B cell (primary cell): ENCODE data around the gene SDC4. TPM values are rescaled to one million over a fixed set of nuclear protein-coding genes. Genes with fewer than 3 reads are reported as not detected.

Experiments
- ATAC-seq: fragments of 200-7000 bp; cut with Tn5 transposase; one replicate; pipeline ENCODE4 v1.10.0; 2021; ENCODE audit warnings: low read depth, mild to moderate bottlenecking, moderate number of reproducible peaks, moderate library complexity
- CTCF ChIA-PET: fragments of 350-600 bp; sonication (Branson Sonifier 250); formaldehyde crosslinking; loops from one replicate; lab custom pipeline; 2021; ENCODE audit warnings: antibody characterized with exemption, inconsistent platforms; lab: Charles Lee
- POLR2A ChIA-PET: fragments of 350-600 bp; sonication (Branson Sonifier 250); formaldehyde crosslinking; loops from one replicate; lab custom pipeline; 2021; ENCODE audit warnings: antibody characterized with exemption; lab: Charles Lee
- DNase-seq: peaks from one replicate; pipeline ENCODE4 v3.0.0; 2013
- H2AFZ ChIP-seq: 2 replicates; pipeline ENCODE4 v1.6.1; 2012; ENCODE audit warnings: mild to moderate bottlenecking, low read depth, low read length; ENCODE audit not compliant: insufficient read depth, poor library complexity, severe bottlenecking
- H3K27ac ChIP-seq, 2 donors: 1 replicate in 1 of 2; 2 replicates in 1 of 2; pipeline ENCODE4 v1.5.1; 2012 to 2013; ENCODE audit warnings: low read length in 2 of 2, mild to moderate bottlenecking in 2 of 2, moderate library complexity in 1 of 2
- H3K27me3 ChIP-seq, 4 experiments: fragments of 200-600 bp in 1 of 4; sonication (generic) in 1 of 4; replicated peaks in 1 of 4; 1 replicate in 2 of 4; 2 replicates in 2 of 4; pipeline versions ENCODE4 v1.6.1 to v1.7.0; 2013 to 2016; ENCODE audit warnings: low read length in 3 of 4, mild to moderate bottlenecking in 2 of 4, mixed read lengths in 1 of 4, moderate library complexity in 1 of 4; ENCODE audit not compliant: insufficient read depth in 4 of 4, control insufficient read depth in 3 of 4; ENCODE audit errors: control extremely low read depth in 1 of 4
- H3K36me3 ChIP-seq, 2 experiments: replicated peaks in 1 of 2; 1 replicate in 1 of 2; 2 replicates in 1 of 2; pipeline versions ENCODE4 v1.6.1 to v1.7.1; 2013; ENCODE audit warnings: low read length in 1 of 2; ENCODE audit not compliant: insufficient read depth in 2 of 2, control insufficient read depth in 1 of 2; ENCODE audit errors: control extremely low read depth in 1 of 2, extremely low read depth in 1 of 2
- H3K4me1 ChIP-seq, 2 donors: fragments of 200-600 bp in 1 of 2; sonication (generic) in 1 of 2; 1 replicate in 1 of 2; 2 replicates in 1 of 2; pipeline versions ENCODE4 v1.5.1 to v1.6.1; 2013 to 2017; ENCODE audit warnings: low read length in 2 of 2; ENCODE audit not compliant: control insufficient read depth in 2 of 2, insufficient read depth in 2 of 2
- H3K4me2 ChIP-seq: replicated peaks from 2 replicates; pipeline ENCODE3; 2012; ENCODE audit warnings: mild to moderate bottlenecking, low read depth, low read length; ENCODE audit not compliant: poor library complexity, severe bottlenecking
- H3K4me3 ChIP-seq, 5 experiments: fragments of 200-600 bp in 1 of 5; sonication (generic) in 1 of 5; 1 replicate in 3 of 5; 2 replicates in 2 of 5; pipeline versions ENCODE4 v1.5.1 to v1.7.0; 2011 to 2016; ENCODE audit warnings: low read length in 4 of 5, mild to moderate bottlenecking in 4 of 5, low read depth in 2 of 5, control low read depth in 1 of 5, moderate library complexity in 1 of 5; ENCODE audit not compliant: insufficient read depth in 1 of 5; ENCODE audit errors: control extremely low read depth in 1 of 5, extremely low read depth in 1 of 5
- H3K79me2 ChIP-seq: fragments of 200-600 bp; sonication (generic); one replicate; pipeline ENCODE4 v1.6.0; 2016; ENCODE audit warnings: low read length; ENCODE audit not compliant: control insufficient read depth, insufficient read depth
- H3K9ac ChIP-seq: fragments of 200-600 bp; sonication (generic); 2 replicates; pipeline ENCODE4 v1.6.1; 2017; ENCODE audit warnings: mild to moderate bottlenecking, low read length, moderate library complexity
- H3K9me3 ChIP-seq, 3 donors: one replicate each; pipeline versions ENCODE4 v1.6.1 to v1.7.1; 2013; ENCODE audit warnings: low read length in 2 of 3; ENCODE audit not compliant: control insufficient read depth in 2 of 3, insufficient read depth in 1 of 3; ENCODE audit errors: control extremely low read depth in 1 of 3
- H4K20me1 ChIP-seq: 2 replicates; pipeline ENCODE4 v1.6.0; 2012; ENCODE audit warnings: mild to moderate bottlenecking, low read length; ENCODE audit not compliant: insufficient read depth, control insufficient read depth, poor library complexity, severe bottlenecking
- H3K27ac Mint-ChIP-seq: one replicate; pipeline ENCODE4 v1.8.0; 2021; ENCODE audit warnings: mixed read lengths
- H3K27me3 Mint-ChIP-seq: one replicate; pipeline ENCODE4 v1.8.0; 2021; ENCODE audit warnings: mixed read lengths
- H3K4me1 Mint-ChIP-seq: one replicate; pipeline ENCODE4 v1.8.0; 2021; ENCODE audit warnings: mixed read lengths
- H3K4me3 Mint-ChIP-seq: one replicate; pipeline ENCODE4 v1.8.0; 2021; ENCODE audit warnings: mixed read lengths
- H3K9me3 Mint-ChIP-seq: one replicate; pipeline ENCODE4 v1.8.0; 2022; ENCODE audit warnings: mixed read lengths; ENCODE audit not compliant: insufficient read depth
- EZH2 ChIP-seq: IDR thresholded peaks from 2 replicates; pipeline ENCODE4 v1.6.1; 2012; ENCODE audit warnings: borderline replicate concordance, low read depth, mild to moderate bottlenecking, moderate library complexity, low read length; ENCODE audit not compliant: insufficient read depth, poor library complexity, severe bottlenecking
- WGBS: methylation state at CpG from one replicate; pipeline ENCODE4 v1.1.5; 2013; ENCODE audit warnings: missing lambda C conversion rate; ENCODE audit not compliant: insufficient coverage; 5-methylcytosine and 5-hydroxymethylcytosine counted together
- intact Hi-C: fragments of 100-400 bp; cut with micrococcal nuclease; formaldehyde crosslinking; loops from one replicate; pipeline ENCODE4 v1.10.0; 2022
- polyA plus RNA-seq: library from polyadenylated mRNA; depleted of rRNA; stranded (reverse); fragments of >200 nt; gene quantifications from 2 replicates; pipeline ENCODE4 v1.2.3, GENCODE V29; 2012
- total RNA-seq, 2 donors: library from RNA; stranded (reverse); fragments of 120-200 nt in 1 of 2; gene quantifications; 1 replicate in 1 of 2; 2 replicates in 1 of 2; pipeline versions ENCODE4 v1.2.3 to v1.2.4, GENCODE V29; 2013 to 2022
- TF ChIP-seq, protein P1 (sequence below): fragments of 200-600 bp; IDR thresholded peaks from one replicate; pipeline ENCODE4 v1.8.0; 2022; ENCODE audit warnings: antibody characterized with exemption, mild to moderate bottlenecking

SDC4 gene
- total and polyA plus RNA-seq, 2 donors (not counting 1 experiment from before 2014, with no cell fraction given): 0.04 TPM; not detected in 1

DNA sequence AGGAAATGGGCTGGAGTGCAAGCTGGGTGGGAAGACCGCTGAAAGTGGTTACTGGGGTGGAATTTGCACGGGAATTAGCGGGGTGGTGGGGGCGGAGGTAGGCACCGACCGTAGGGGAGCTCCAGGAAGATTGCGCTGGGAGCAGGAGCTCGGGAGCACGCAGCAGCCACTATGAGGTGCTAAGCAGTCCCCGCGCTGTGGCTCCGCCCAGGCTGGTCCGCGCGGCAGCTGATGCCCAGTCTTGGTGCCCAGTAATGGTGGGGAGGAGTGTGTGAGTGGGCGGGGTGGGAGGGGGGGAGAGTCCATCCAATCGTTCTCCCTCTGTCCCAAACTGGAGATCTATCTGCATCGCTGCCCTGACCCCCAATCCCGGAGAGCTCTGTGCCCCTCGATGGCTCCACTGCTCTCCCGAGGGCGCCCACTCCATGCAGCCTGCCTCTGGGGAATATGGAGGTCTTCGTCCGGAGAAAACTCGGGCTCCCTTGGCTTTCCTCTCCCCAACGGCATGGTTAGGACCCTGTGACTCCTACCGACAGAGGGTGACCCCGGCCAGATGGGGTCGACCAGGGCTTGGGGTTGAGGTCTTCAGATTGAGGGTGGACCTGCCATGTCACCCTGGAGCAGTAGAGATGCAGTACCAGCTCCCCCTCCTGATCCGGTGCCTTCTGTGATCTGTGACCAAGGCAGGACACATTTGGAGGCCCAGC is 24.6 kb upstream of the SDC4 start:
- peak overlapping the region; percentile 62 for H3K9ac ChIP-seq
- no peaks in the 10 kb centered on the region for H3K9me3 ChIP-seq
- no peaks in the 10 kb centered on the region for H3K27me3 Mint-ChIP-seq
- H3K9me3 Mint-ChIP-seq: no peaks in the 10 kb centered on the region
- H2AFZ ChIP-seq: peak overlapping the region; percentile 41
- peak overlapping the region; percentile 85 for H3K4me2 ChIP-seq
- CTCF ChIA-PET: interaction anchor here (0.9 to 20.6 kb wide), 17 partner anchors 10 to 398 kb away, joined by 3 to 814 read pairs (median 13); partner anchors contain the start of genes DBNDD2, PIGT and SYS1
- H4K20me1 ChIP-seq: peaks cover 56% of the 10 kb centered on the region
- peaks cover 55% of the 10 kb centered on the region for H3K79me2 ChIP-seq
- 54% methylated on average over 26 of the region's 30 CpGs for WGBS
- TF ChIP-seq, protein P1, sequence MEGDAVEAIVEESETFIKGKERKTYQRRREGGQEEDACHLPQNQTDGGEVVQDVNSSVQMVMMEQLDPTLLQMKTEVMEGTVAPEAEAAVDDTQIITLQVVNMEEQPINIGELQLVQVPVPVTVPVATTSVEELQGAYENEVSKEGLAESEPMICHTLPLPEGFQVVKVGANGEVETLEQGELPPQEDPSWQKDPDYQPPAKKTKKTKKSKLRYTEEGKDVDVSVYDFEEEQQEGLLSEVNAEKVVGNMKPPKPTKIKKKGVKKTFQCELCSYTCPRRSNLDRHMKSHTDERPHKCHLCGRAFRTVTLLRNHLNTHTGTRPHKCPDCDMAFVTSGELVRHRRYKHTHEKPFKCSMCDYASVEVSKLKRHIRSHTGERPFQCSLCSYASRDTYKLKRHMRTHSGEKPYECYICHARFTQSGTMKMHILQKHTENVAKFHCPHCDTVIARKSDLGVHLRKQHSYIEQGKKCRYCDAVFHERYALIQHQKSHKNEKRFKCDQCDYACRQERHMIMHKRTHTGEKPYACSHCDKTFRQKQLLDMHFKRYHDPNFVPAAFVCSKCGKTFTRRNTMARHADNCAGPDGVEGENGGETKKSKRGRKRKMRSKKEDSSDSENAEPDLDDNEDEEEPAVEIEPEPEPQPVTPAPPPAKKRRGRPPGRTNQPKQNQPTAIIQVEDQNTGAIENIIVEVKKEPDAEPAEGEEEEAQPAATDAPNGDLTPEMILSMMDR: no peak
- TF ChIP-seq EZH2: no peak
- peak overlapping the region in 4 of 5 experiments; percentile 42 to 64 (median 48) for H3K4me3 ChIP-seq
- no peaks in the 10 kb centered on the region for H3K27me3 ChIP-seq
- POLR2A ChIA-PET: interaction anchor here (0.6 to 4.8 kb wide), 4 partner anchors 8 to 64 kb away, joined by 3 to 38 read pairs (median 20); partner anchors contain the start of genes DBNDD2 and SYS1
- peak overlapping the region; percentile 86 for H3K27ac Mint-ChIP-seq
- peaks cover 54 to 64% of the 10 kb centered on the region in 2 donors for H3K4me1 ChIP-seq
- H3K4me3 Mint-ChIP-seq: peak overlapping the region; percentile 96
- DNase-seq: no peak
- H3K4me1 Mint-ChIP-seq: peaks cover 60% of the 10 kb centered on the region
- peaks cover 0 to 13% of the 10 kb centered on the region in 2 experiments for H3K36me3 ChIP-seq
- intact Hi-C loops: loop anchor here (1.0 kb wide), 1 partner anchor 9 kb away; the partner anchor contains the start of gene SYS1
- no peak overlapping the region for H3K27ac ChIP-seq
- ATAC-seq: no peak

DNA sequence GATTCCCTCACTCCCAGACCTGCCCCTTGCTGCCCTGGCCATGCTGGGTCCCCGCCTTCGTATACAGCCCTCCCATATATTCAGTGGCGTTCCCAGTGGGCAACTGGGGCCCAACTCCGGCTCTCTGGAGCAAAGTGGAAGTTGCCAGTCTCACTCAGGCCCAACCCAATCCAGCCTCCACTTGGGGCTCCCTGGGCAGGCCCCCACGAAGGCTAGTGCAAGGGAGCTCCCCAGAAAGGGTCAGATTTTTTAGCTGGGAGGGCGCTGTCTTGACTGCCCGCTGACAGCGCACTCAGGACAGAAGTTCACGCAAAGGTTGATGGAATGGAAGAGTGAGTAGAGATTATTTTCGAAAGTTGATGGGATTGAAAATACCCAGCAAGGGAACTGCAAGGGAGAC is 24.0 kb upstream of the SDC4 start:
- no peaks in the 10 kb centered on the region for H3K9me3 ChIP-seq
- intact Hi-C loops: no loop called here

More for the DNA sequence above, 24.0 kb upstream of the SDC4 start:
- ChIA-PET CTCF (interaction anchor here (1.3 to 20.6 kb wide), 9 partner anchors 10 to 398 kb away, joined by 5 to 814 read pairs (median 18); partner anchors contain the start of genes PIGT and SYS1), POLR2A (interaction anchor here (0.6 to 4.8 kb wide), 3 partner anchors 9 to 65 kb away, joined by 3 to 38 read pairs (median 34); partner anchors contain the start of genes DBNDD2 and SYS1)
- Mint-ChIP-seq H3K4me1 (peaks cover 66% of the 10 kb centered on the region), H3K4me3 (peak overlapping the region; percentile 72), H3K27me3 (no peaks in the 10 kb centered on the region), H3K9me3 (no peaks in the 10 kb centered on the region), H3K27ac (peak overlapping the region; percentile 53)
- DNase-seq (no peak), ATAC-seq (no peak)
- H3K27me3 ChIP-seq: no peaks in the 10 kb centered on the region
- TF ChIP-seq, protein P1: no peak
- no peak for TF ChIP-seq EZH2
- peak overlapping the region; percentile 85 for H3K4me2 ChIP-seq
- peaks cover 54% of the 10 kb centered on the region for H3K79me2 ChIP-seq
- 94% methylated on average over 10 of the region's 10 CpGs for WGBS
- H4K20me1 ChIP-seq: peaks cover 62% of the 10 kb centered on the region
- peaks cover 59 to 70% of the 10 kb centered on the region in 2 donors for H3K4me1 ChIP-seq
- H3K4me3 ChIP-seq: no peak overlapping the region
- peaks cover 0 to 19% of the 10 kb centered on the region in 2 experiments for H3K36me3 ChIP-seq
- no peak overlapping the region for H2AFZ ChIP-seq
- no peak overlapping the region for H3K9ac ChIP-seq
- H3K27ac ChIP-seq: no peak overlapping the region
